ENCODE results near the gene PLEK2. TPM values are rescaled to one million over a fixed set of nuclear protein-coding genes. Genes with fewer than 3 reads are reported as not detected.
A peak's percentile ranks its signal among the peaks of the same experiment; 100 is the strongest.

The PLEK2 gene
- total RNA-seq, 1 donor from 2014 or later = not detected

DNA sequence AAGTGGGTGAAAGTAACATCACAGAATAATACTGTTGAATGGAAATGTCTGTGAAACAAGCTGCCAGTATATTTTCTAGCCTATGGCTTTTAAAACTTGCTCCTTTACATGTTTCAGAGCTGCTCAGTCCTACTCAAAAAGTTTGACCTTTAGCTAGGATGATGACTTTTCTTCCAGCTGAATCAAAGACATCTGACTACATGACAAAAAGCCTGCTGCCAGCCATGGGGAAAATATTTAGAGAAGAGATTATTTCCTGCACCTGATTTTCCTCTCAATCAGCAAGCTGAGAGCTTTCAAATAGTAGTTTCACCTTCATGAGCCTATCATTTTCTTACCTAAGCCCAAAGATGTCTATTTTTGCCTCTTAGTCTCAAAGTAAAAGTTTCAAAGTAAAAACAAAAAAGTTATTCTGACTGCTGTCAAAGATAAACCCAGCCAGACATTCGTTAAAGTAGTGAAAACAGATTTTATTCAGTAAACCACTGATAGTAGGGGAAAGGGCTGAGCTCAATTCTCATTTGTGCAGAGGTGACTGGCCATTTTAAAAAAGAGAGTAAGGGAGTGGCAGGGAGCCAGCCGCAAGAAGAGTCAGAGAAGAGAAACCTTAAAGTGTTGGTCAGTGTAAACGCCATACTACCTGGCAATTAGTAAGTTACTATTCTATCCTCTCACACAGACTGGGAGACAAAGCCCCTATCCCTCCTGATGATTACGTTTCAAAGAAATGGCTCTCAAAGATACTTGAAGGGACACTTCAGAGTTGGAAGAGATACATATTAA, 54.6 kb downstream of the PLEK2 start:
- TF ChIP-seq, protein P1, sequence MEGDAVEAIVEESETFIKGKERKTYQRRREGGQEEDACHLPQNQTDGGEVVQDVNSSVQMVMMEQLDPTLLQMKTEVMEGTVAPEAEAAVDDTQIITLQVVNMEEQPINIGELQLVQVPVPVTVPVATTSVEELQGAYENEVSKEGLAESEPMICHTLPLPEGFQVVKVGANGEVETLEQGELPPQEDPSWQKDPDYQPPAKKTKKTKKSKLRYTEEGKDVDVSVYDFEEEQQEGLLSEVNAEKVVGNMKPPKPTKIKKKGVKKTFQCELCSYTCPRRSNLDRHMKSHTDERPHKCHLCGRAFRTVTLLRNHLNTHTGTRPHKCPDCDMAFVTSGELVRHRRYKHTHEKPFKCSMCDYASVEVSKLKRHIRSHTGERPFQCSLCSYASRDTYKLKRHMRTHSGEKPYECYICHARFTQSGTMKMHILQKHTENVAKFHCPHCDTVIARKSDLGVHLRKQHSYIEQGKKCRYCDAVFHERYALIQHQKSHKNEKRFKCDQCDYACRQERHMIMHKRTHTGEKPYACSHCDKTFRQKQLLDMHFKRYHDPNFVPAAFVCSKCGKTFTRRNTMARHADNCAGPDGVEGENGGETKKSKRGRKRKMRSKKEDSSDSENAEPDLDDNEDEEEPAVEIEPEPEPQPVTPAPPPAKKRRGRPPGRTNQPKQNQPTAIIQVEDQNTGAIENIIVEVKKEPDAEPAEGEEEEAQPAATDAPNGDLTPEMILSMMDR (IDR thresholded peaks at IDR 0.05) = no peak
- no peak for TF ChIP-seq EZH2 (IDR thresholded peaks at IDR 0.05)
- no peak for TF ChIP-seq EZH2phosphoT487 (IDR thresholded peaks at IDR 0.05)
- H3K4me3 Mint-ChIP-seq = peak overlapping the region; percentile 99
- H3K9ac ChIP-seq = peak overlapping the region; percentile 17
- H3K4me3 ChIP-seq = no peak overlapping the region
- H3K27me3 ChIP-seq = no peaks in the 10 kb centered on the region
- H3K9me3 ChIP-seq (ENCODE audit: low read depth) = no peaks in the 10 kb centered on the region
- H4K20me1 ChIP-seq (ENCODE audit: low read depth) = peaks cover 18% of the 10 kb centered on the region
- DNase-seq (ENCODE audit: low spot score) = no peak
- peaks cover 20% of the 10 kb centered on the region for H3K4me1 ChIP-seq
- no peaks in the 10 kb centered on the region for H3K27me3 Mint-ChIP-seq (ENCODE audit: insufficient read depth, low read depth)
- no peaks in the 10 kb centered on the region for H3F3A ChIP-seq (ENCODE audit: low read depth)
- no peaks in the 10 kb centered on the region for H3K36me3 Mint-ChIP-seq
- peaks cover 90% of the 10 kb centered on the region for H3K79me2 ChIP-seq (ENCODE audit: low read depth)
- no peak overlapping the region for H3K27ac ChIP-seq
- no peaks in the 10 kb centered on the region for H3K36me3 ChIP-seq
- peak overlapping the region; percentile 95 for H3K4me2 ChIP-seq
- H3K9me3 Mint-ChIP-seq = no peaks in the 10 kb centered on the region
- no peak overlapping the region for H2AFZ ChIP-seq (replicated peaks)
- peaks cover 27% of the 10 kb centered on the region for H3K4me1 Mint-ChIP-seq
- no peak overlapping the region for H3K27ac Mint-ChIP-seq

DNA sequence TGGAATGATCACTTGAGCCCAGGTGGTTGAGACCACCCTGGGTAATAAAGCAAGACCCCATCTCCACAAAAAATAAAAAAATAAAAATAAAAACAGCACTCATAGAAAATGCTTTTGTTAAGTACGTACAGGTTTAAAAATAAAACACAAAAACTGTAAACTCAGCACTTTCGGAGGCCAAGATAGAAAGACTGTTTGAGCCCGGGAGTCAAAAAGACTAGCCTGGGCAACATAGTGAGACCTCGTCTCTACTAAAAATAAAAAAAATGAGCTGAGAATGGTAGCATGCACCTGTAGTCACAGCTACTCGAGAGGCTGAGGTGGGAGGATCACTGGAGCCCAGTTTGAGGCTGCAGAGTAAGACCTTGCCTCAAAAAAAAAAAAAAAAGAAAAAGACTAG, 59.9 kb downstream of the PLEK2 start:
- H3K36me3 Mint-ChIP-seq = peaks cover 6% of the 10 kb centered on the region
- no peak overlapping the region for H3K4me2 ChIP-seq
- no peak overlapping the region for H3K4me3 ChIP-seq
- no peaks in the 10 kb centered on the region for H3K27me3 ChIP-seq
- H3K9me3 ChIP-seq (ENCODE audit: low read depth) = no peaks in the 10 kb centered on the region
- no peaks in the 10 kb centered on the region for H3K9me3 Mint-ChIP-seq
- no peaks in the 10 kb centered on the region for H3K4me1 Mint-ChIP-seq
- H3K27me3 Mint-ChIP-seq (ENCODE audit: insufficient read depth, low read depth) = no peaks in the 10 kb centered on the region
- H3K4me3 Mint-ChIP-seq = no peak overlapping the region
- no peak overlapping the region for H3K9ac ChIP-seq
- no peaks in the 10 kb centered on the region for H3F3A ChIP-seq (ENCODE audit: low read depth)
- peaks cover 44% of the 10 kb centered on the region for H3K79me2 ChIP-seq (ENCODE audit: low read depth)
- no peaks in the 10 kb centered on the region for H4K20me1 ChIP-seq (ENCODE audit: low read depth)
- peaks cover 4% of the 10 kb centered on the region for H3K36me3 ChIP-seq
- TF ChIP-seq, protein P1 (IDR thresholded peaks at IDR 0.05) = no peak
- TF ChIP-seq EZH2phosphoT487 (IDR thresholded peaks at IDR 0.05) (no peak), EZH2 (IDR thresholded peaks at IDR 0.05) (no peak)
- no peaks in the 10 kb centered on the region for H3K4me1 ChIP-seq
- no peak overlapping the region for H3K27ac Mint-ChIP-seq
- no peak for DNase-seq (ENCODE audit: low spot score)
- H2AFZ ChIP-seq (replicated peaks) = no peak overlapping the region
- H3K27ac ChIP-seq = no peak overlapping the region

DNA sequence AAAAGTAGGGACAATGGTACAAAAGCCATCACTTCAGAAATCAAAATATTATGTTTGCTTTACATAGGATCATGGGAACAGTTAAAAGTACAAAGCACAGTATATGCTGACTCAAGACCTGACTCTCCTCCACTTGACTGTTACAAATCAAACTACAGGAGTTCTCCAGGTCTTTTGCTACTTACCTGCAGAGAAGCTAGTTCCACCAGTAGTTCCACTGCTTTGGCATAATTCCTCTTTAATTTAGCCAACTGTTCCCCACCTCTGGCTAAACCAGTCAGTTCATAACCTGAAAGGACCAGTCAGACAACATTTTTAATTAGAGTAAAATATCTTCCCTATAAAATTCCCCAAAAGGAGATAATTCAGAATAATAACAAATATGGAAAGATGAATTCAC, 66.4 kb downstream of the PLEK2 start:
- H3F3A ChIP-seq (ENCODE audit: low read depth) = no peaks in the 10 kb centered on the region
- no peak for DNase-seq (ENCODE audit: low spot score)
- no peak overlapping the region for H3K27ac Mint-ChIP-seq
- no peak overlapping the region for H3K27ac ChIP-seq
- TF ChIP-seq, protein P1 (IDR thresholded peaks at IDR 0.05) = no peak
- TF ChIP-seq EZH2 (IDR thresholded peaks at IDR 0.05) = no peak
- no peak for TF ChIP-seq EZH2phosphoT487 (IDR thresholded peaks at IDR 0.05)
- no peak overlapping the region for H3K4me3 Mint-ChIP-seq
- no peaks in the 10 kb centered on the region for H4K20me1 ChIP-seq (ENCODE audit: low read depth)
- peaks cover 14% of the 10 kb centered on the region for H3K36me3 ChIP-seq
- no peaks in the 10 kb centered on the region for H3K27me3 ChIP-seq
- H2AFZ ChIP-seq (replicated peaks) = no peak overlapping the region
- H3K4me2 ChIP-seq = no peak overlapping the region
- H3K4me1 ChIP-seq = no peaks in the 10 kb centered on the region
- no peak overlapping the region for H3K4me3 ChIP-seq
- H3K36me3 Mint-ChIP-seq = peaks cover 26% of the 10 kb centered on the region
- no peaks in the 10 kb centered on the region for H3K9me3 ChIP-seq (ENCODE audit: low read depth)
- no peaks in the 10 kb centered on the region for H3K79me2 ChIP-seq (ENCODE audit: low read depth)
- H3K9me3 Mint-ChIP-seq = no peaks in the 10 kb centered on the region
- H3K27me3 Mint-ChIP-seq (ENCODE audit: insufficient read depth, low read depth) = no peaks in the 10 kb centered on the region
- H3K4me1 Mint-ChIP-seq = no peaks in the 10 kb centered on the region
- no peak overlapping the region for H3K9ac ChIP-seq
